ENCODE measurements around the gene GUCY1B1. TPM values are rescaled to one million over a fixed set of nuclear protein-coding genes. Genes with fewer than 3 reads are reported as not detected.

Gene GUCY1B1
- polyA plus RNA-seq, 1 donor from 2014 or later: 13.6 TPM

DNA sequence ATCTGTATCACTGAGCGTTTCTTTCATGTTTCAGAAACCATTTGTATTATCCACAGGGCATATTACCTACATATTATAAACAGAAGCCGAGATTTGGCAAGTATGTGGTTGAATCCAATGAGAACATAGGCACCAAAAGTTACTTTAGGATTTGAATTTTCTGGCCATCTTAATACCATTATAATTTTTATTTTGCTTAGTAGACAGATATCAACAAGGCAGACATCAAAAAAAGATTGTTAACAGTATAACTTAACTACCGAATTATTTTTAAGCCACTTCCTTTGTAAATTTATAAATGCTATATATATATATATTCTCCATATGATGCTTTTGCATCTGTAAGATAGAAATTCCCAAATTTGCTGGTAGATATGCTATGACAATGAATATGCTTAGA is 2.2 kb downstream of the GUCY1B1 start:
- Histone ChIP-seq H3K27ac (ENCODE audit: low read length) (no peak overlapping the region), H4K20me1 (ENCODE audit: insufficient read depth) (no peaks in the 10 kb centered on the region), H2AFZ (ENCODE audit: low read depth, low read length) (no peak overlapping the region), H3K9ac (ENCODE audit: low read length) (no peak overlapping the region), H3F3A (ENCODE audit: insufficient read depth, low read length, poor library complexity, severe bottlenecking) (no peaks in the 10 kb centered on the region), H3K36me3 (ENCODE audit: insufficient read depth, low read length) (no peaks in the 10 kb centered on the region), H3K79me2 (replicated peaks; ENCODE audit: insufficient read depth, low read length) (no peaks in the 10 kb centered on the region), H3K9me2 (ENCODE audit: insufficient read depth, low read length) (no peaks in the 10 kb centered on the region), H3K4me3 (ENCODE audit: low read length) (no peak overlapping the region), H3K4me2 (ENCODE audit: low read length) (no peak overlapping the region), H3K27me3 (ENCODE audit: insufficient read depth, low read depth, low read length) (peaks cover 14% of the 10 kb centered on the region), H3K9me3 (ENCODE audit: low read length) (no peaks in the 10 kb centered on the region)
- no peak for TF ChIP-seq SMC3 (conservative IDR thresholded peaks at IDR 0.05; ENCODE audit: poor library complexity)
- TF ChIP-seq, protein P1, sequence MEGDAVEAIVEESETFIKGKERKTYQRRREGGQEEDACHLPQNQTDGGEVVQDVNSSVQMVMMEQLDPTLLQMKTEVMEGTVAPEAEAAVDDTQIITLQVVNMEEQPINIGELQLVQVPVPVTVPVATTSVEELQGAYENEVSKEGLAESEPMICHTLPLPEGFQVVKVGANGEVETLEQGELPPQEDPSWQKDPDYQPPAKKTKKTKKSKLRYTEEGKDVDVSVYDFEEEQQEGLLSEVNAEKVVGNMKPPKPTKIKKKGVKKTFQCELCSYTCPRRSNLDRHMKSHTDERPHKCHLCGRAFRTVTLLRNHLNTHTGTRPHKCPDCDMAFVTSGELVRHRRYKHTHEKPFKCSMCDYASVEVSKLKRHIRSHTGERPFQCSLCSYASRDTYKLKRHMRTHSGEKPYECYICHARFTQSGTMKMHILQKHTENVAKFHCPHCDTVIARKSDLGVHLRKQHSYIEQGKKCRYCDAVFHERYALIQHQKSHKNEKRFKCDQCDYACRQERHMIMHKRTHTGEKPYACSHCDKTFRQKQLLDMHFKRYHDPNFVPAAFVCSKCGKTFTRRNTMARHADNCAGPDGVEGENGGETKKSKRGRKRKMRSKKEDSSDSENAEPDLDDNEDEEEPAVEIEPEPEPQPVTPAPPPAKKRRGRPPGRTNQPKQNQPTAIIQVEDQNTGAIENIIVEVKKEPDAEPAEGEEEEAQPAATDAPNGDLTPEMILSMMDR (IDR thresholded peaks at IDR 0.05; ENCODE audit: poor library complexity, severe bottlenecking): no peak
- no peak for TF ChIP-seq TAF1 (IDR thresholded peaks at IDR 0.05; ENCODE audit: low read depth)
- no peak for TF ChIP-seq MXI1 (conservative IDR thresholded peaks at IDR 0.05; ENCODE audit: poor library complexity, severe bottlenecking)
- no peak for TF ChIP-seq POLR2AphosphoS5 (IDR thresholded peaks at IDR 0.05)
- no peak for TF ChIP-seq EP300 (conservative IDR thresholded peaks at IDR 0.05; ENCODE audit: poor library complexity, severe bottlenecking)
- TF ChIP-seq RAD21 (conservative IDR thresholded peaks at IDR 0.05): no peak
- no peak for TF ChIP-seq EZH2 (IDR thresholded peaks at IDR 0.05; ENCODE audit: borderline replicate concordance, insufficient read depth, low read length, poor library complexity, severe bottlenecking)
- TF ChIP-seq, protein P2, sequence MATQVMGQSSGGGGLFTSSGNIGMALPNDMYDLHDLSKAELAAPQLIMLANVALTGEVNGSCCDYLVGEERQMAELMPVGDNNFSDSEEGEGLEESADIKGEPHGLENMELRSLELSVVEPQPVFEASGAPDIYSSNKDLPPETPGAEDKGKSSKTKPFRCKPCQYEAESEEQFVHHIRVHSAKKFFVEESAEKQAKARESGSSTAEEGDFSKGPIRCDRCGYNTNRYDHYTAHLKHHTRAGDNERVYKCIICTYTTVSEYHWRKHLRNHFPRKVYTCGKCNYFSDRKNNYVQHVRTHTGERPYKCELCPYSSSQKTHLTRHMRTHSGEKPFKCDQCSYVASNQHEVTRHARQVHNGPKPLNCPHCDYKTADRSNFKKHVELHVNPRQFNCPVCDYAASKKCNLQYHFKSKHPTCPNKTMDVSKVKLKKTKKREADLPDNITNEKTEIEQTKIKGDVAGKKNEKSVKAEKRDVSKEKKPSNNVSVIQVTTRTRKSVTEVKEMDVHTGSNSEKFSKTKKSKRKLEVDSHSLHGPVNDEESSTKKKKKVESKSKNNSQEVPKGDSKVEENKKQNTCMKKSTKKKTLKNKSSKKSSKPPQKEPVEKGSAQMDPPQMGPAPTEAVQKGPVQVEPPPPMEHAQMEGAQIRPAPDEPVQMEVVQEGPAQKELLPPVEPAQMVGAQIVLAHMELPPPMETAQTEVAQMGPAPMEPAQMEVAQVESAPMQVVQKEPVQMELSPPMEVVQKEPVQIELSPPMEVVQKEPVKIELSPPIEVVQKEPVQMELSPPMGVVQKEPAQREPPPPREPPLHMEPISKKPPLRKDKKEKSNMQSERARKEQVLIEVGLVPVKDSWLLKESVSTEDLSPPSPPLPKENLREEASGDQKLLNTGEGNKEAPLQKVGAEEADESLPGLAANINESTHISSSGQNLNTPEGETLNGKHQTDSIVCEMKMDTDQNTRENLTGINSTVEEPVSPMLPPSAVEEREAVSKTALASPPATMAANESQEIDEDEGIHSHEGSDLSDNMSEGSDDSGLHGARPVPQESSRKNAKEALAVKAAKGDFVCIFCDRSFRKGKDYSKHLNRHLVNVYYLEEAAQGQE (IDR thresholded peaks at IDR 0.05; ENCODE audit: borderline replicate concordance): no peak

DNA sequence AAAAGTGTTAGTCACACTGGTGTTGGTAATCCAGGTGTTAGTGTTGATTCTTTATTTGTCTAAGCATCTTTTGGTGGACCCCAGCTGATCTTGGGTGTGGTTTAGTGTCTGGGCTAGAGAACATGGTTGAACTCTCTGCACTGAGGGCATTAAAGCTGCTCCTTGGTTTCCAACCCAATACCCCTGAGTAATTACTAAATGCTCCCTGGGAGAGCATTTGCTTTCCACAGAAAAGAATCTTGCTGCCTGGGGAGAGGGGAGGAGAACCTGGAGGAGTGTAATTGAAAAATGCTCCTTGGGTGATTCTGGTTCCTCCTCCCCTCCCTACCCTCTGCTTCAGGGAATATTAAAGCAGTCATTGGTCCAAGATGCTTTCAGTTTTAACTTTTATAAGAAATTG is 3.1 kb downstream of the GUCY1B1 start:
- Histone ChIP-seq H3F3A (ENCODE audit: insufficient read depth, low read length, poor library complexity, severe bottlenecking) (no peaks in the 10 kb centered on the region), H3K9me2 (ENCODE audit: insufficient read depth, low read length) (no peaks in the 10 kb centered on the region), H4K20me1 (ENCODE audit: insufficient read depth) (no peaks in the 10 kb centered on the region), H3K4me2 (ENCODE audit: low read length) (no peak overlapping the region), H3K4me3 (ENCODE audit: low read length) (no peak overlapping the region), H3K27me3 (ENCODE audit: insufficient read depth, low read depth, low read length) (peaks cover 14% of the 10 kb centered on the region), H2AFZ (ENCODE audit: low read depth, low read length) (no peak overlapping the region), H3K36me3 (ENCODE audit: insufficient read depth, low read length) (no peaks in the 10 kb centered on the region), H3K9ac (ENCODE audit: low read length) (no peak overlapping the region), H3K79me2 (replicated peaks; ENCODE audit: insufficient read depth, low read length) (no peaks in the 10 kb centered on the region), H3K27ac (ENCODE audit: low read length) (no peak overlapping the region), H3K9me3 (ENCODE audit: low read length) (no peaks in the 10 kb centered on the region)
- TF ChIP-seq RAD21 (conservative IDR thresholded peaks at IDR 0.05) (no peak), EP300 (conservative IDR thresholded peaks at IDR 0.05; ENCODE audit: poor library complexity, severe bottlenecking) (no peak)

DNA sequence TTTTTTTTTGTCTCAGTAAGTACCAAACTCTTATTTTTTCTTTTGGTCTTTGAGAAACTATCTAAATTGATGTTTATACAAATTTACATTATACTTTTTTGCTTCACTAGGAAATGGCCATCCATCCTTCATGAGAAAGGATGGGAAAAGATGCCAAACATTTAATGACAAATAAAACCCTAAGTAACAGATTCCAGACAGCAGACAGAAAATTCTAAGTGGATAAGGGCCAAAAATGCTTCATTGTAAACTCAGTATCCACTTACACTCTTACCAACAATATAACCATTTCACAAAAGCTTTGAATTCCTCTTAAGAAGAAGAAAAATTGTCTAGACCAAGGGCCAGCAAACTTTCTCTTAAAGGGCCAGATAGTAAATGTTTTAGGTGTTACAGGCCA is 3.5 kb downstream of the GUCY1B1 start:
- Histone ChIP-seq H3K9me3 (ENCODE audit: low read length) (no peaks in the 10 kb centered on the region), H3K79me2 (replicated peaks; ENCODE audit: insufficient read depth, low read length) (no peaks in the 10 kb centered on the region), H3K4me2 (ENCODE audit: low read length) (no peak overlapping the region), H4K20me1 (ENCODE audit: insufficient read depth) (no peaks in the 10 kb centered on the region), H2AFZ (ENCODE audit: low read depth, low read length) (no peak overlapping the region), H3K4me3 (ENCODE audit: low read length) (no peak overlapping the region), H3F3A (ENCODE audit: insufficient read depth, low read length, poor library complexity, severe bottlenecking) (no peaks in the 10 kb centered on the region), H3K9ac (ENCODE audit: low read length) (no peak overlapping the region), H3K36me3 (ENCODE audit: insufficient read depth, low read length) (no peaks in the 10 kb centered on the region), H3K27ac (ENCODE audit: low read length) (no peak overlapping the region), H3K9me2 (ENCODE audit: insufficient read depth, low read length) (no peaks in the 10 kb centered on the region), H3K27me3 (ENCODE audit: insufficient read depth, low read depth, low read length) (peaks cover 14% of the 10 kb centered on the region)
- TF ChIP-seq SMC3 (conservative IDR thresholded peaks at IDR 0.05; ENCODE audit: poor library complexity): no peak
- TF ChIP-seq TAF1 (IDR thresholded peaks at IDR 0.05; ENCODE audit: low read depth): no peak
- TF ChIP-seq RAD21 (conservative IDR thresholded peaks at IDR 0.05): no peak
- TF ChIP-seq, protein P1 (IDR thresholded peaks at IDR 0.05; ENCODE audit: poor library complexity, severe bottlenecking): no peak
- no peak for TF ChIP-seq EP300 (conservative IDR thresholded peaks at IDR 0.05; ENCODE audit: poor library complexity, severe bottlenecking)
- no peak for TF ChIP-seq POLR2AphosphoS5 (IDR thresholded peaks at IDR 0.05)
- TF ChIP-seq, protein P2 (IDR thresholded peaks at IDR 0.05; ENCODE audit: borderline replicate concordance): no peak
- no peak for TF ChIP-seq EZH2 (IDR thresholded peaks at IDR 0.05; ENCODE audit: borderline replicate concordance, insufficient read depth, low read length, poor library complexity, severe bottlenecking)
- TF ChIP-seq MXI1 (conservative IDR thresholded peaks at IDR 0.05; ENCODE audit: poor library complexity, severe bottlenecking): no peak
